DND-41 (cell line): Measurements from ENCODE around the gene PSMA4.
A peak's percentile ranks its signal among the peaks of the same experiment; 100 is the strongest.

Experiments
- ATAC-seq: fragments of 200-7000 bp; cut with Tn5 transposase; 3 replicates; pipeline ENCODE4 v1.9.1; 2021; ENCODE audit warnings: low read depth; ENCODE audit not compliant: insufficient read depth
- DNase-seq: peaks from one replicate; pipeline ENCODE4 v3.0.0-alpha.2; 2020
- H2AFZ ChIP-seq: 2 replicates; pipeline ENCODE4 v1.6.0; 2012; ENCODE audit warnings: low read depth, low read length
- H3K27ac ChIP-seq: 2 replicates; pipeline ENCODE4 v1.5.1; 2012; ENCODE audit warnings: low read length, inconsistent platforms
- H3K27me3 ChIP-seq: fragments of 200-600 bp; sonication (generic); 2 replicates; pipeline ENCODE4 v1.6.0; 2012; ENCODE audit warnings: low read length, mild to moderate bottlenecking, inconsistent platforms; ENCODE audit not compliant: insufficient read depth, poor library complexity
- H3K36me3 ChIP-seq: 2 replicates; pipeline ENCODE4 v1.5.1; 2012; ENCODE audit warnings: low read length, inconsistent platforms; ENCODE audit not compliant: insufficient read depth
- H3K4me1 ChIP-seq: 2 replicates; pipeline ENCODE4 v1.5.1; 2012; ENCODE audit warnings: mild to moderate bottlenecking, low read length; ENCODE audit not compliant: insufficient read depth
- H3K4me2 ChIP-seq: 2 replicates; pipeline ENCODE4 v1.6.0; 2012; ENCODE audit warnings: mild to moderate bottlenecking, moderate library complexity, low read length, inconsistent platforms; ENCODE audit not compliant: insufficient read depth
- H3K4me3 ChIP-seq, 2 experiments: fragments of 200-600 bp in 1 of 2; shearing (Covaris generic) in 1 of 2; 2 replicates each; pipeline ENCODE4 v1.5.1; 2012 to 2016; ENCODE audit warnings: inconsistent platforms in 2 of 2, low read length in 2 of 2, mild to moderate bottlenecking in 2 of 2, low read depth in 1 of 2, moderate library complexity in 1 of 2
- H3K79me2 ChIP-seq: 2 replicates; pipeline ENCODE4 v1.6.0; 2012; ENCODE audit warnings: low read length, inconsistent platforms; ENCODE audit not compliant: insufficient read depth
- H3K9ac ChIP-seq: 2 replicates; pipeline ENCODE4 v1.6.0; 2012; ENCODE audit warnings: low read depth, mild to moderate bottlenecking, inconsistent platforms, low read length, moderate library complexity
- H3K9me3 ChIP-seq: 2 replicates; pipeline ENCODE4 v1.5.1; 2012; ENCODE audit warnings: low read length, moderate library complexity, mild to moderate bottlenecking, inconsistent platforms; ENCODE audit not compliant: insufficient read depth, severe bottlenecking
- H4K20me1 ChIP-seq: 2 replicates; pipeline ENCODE4 v1.6.0; 2012; ENCODE audit warnings: low read length; ENCODE audit not compliant: insufficient read depth
- CTCF ChIP-seq: IDR thresholded peaks from 2 replicates; pipeline ENCODE4 v1.5.1; 2012; ENCODE audit warnings: borderline replicate concordance, low read length, moderate library complexity, mild to moderate bottlenecking; ENCODE audit not compliant: poor library complexity, severe bottlenecking; ENCODE audit errors: extremely low read depth
- EZH2 ChIP-seq: IDR thresholded peaks from 3 replicates; pipeline ENCODE4 v1.6.1; 2012; ENCODE audit warnings: borderline replicate concordance, low read depth, mild to moderate bottlenecking, moderate library complexity, low read length, inconsistent platforms; ENCODE audit not compliant: severe bottlenecking

PSMA4 gene

GRCh38 chr15:78561490-78561889, 21.2 kb downstream of the PSMA4 start:
- TF ChIP-seq EZH2, result no peak
- no peak for TF ChIP-seq CTCF
- H3K9ac ChIP-seq, result no peak overlapping the region
- no peak overlapping the region for H3K4me3 ChIP-seq
- no peaks in the 10 kb centered on the region for H3K9me3 ChIP-seq
- no peak overlapping the region for H2AFZ ChIP-seq
- H3K36me3 ChIP-seq, result no peaks in the 10 kb centered on the region
- ATAC-seq, result no peak
- peaks cover 6% of the 10 kb centered on the region for H3K27me3 ChIP-seq
- H3K27ac ChIP-seq, result no peak overlapping the region
- no peaks in the 10 kb centered on the region for H3K79me2 ChIP-seq
- H3K4me1 ChIP-seq, result peaks cover 20% of the 10 kb centered on the region
- H3K4me2 ChIP-seq, result no peak overlapping the region
- DNase-seq, result no peak
- H4K20me1 ChIP-seq, result no peaks in the 10 kb centered on the region

- no peak for ATAC-seq
- Histone ChIP-seq H3K9ac (no peak overlapping the region), H3K4me1 (peaks cover 31% of the 10 kb centered on the region), H3K27me3 (peaks cover 6% of the 10 kb centered on the region), H3K36me3 (no peaks in the 10 kb centered on the region), H3K27ac (no peak overlapping the region), H3K79me2 (no peaks in the 10 kb centered on the region), H3K4me2 (no peak overlapping the region), H3K9me3 (no peaks in the 10 kb centered on the region), H2AFZ (no peak overlapping the region), H3K4me3 (no peak overlapping the region), H4K20me1 (no peaks in the 10 kb centered on the region)
- TF ChIP-seq EZH2, result no peak
- TF ChIP-seq CTCF, result no peak
- no peak for DNase-seq
Measured at GRCh38 chr15:78563092-78563491, 22.8 kb downstream of the PSMA4 start.

- H3K9ac ChIP-seq, result peak overlapping the region; percentile 70
- peaks cover 31% of the 10 kb centered on the region for H3K4me1 ChIP-seq
- peaks cover 6% of the 10 kb centered on the region for H3K27me3 ChIP-seq
- no peak overlapping the region for H3K27ac ChIP-seq
- H3K9me3 ChIP-seq, result no peaks in the 10 kb centered on the region
- H3K4me3 ChIP-seq, result peak overlapping the region in 1 of 2 experiments; percentile 85; a peak in 2 of 4 replicates
- TF ChIP-seq CTCF (no peak), EZH2 (no peak)
- H2AFZ ChIP-seq, result peak overlapping the region; percentile 81
- ATAC-seq, result no peak; the same call in 1 of the 3 replicates
- H3K36me3 ChIP-seq, result no peaks in the 10 kb centered on the region
- no peaks in the 10 kb centered on the region for H4K20me1 ChIP-seq
- H3K79me2 ChIP-seq, result no peaks in the 10 kb centered on the region
- no peak for DNase-seq
- H3K4me2 ChIP-seq, result peak overlapping the region; percentile 90
Measured at GRCh38 chr15:78564743-78565096, 24.5 kb downstream of the PSMA4 start.
